OCI-LY7 (cell line): Measurements from ENCODE around the gene C1orf159.
"Not testable (repeated sequence)": the region's sequence is repeated elsewhere in the genome, so short reads cannot be mapped to it uniquely, and the experiment has no call there.

ENCODE experiments used
- CTCF ChIP-seq: fragments of 200-600 bp; sonication (generic); conservative IDR thresholded peaks from 2 replicates; pipeline ENCODE4 v1.5.1; 2014; ENCODE audit warnings: mild to moderate bottlenecking, antibody characterized with exemption, low read length, moderate library complexity, mixed read lengths
- EZH2phosphoT487 ChIP-seq: fragments of 200-600 bp; sonication (generic); IDR thresholded peaks from 2 replicates; pipeline ENCODE4 v1.6.1; 2018; ENCODE audit warnings: low read depth, borderline replicate concordance, mild to moderate bottlenecking, mixed run types, antibody characterized with exemption, low read length, moderate library complexity, mixed read lengths

- not testable (repeated sequence) for TF ChIP-seq CTCF, EZH2phosphoT487
Measured at GRCh38 chr1:1152431-1152830, 36.5 kb upstream of the C1orf159 start.
